ENCODE data around the gene CPSF4L.
A peak's percentile ranks its signal among the peaks of the same experiment; 100 is the strongest.

CPSF4L gene

DNA sequence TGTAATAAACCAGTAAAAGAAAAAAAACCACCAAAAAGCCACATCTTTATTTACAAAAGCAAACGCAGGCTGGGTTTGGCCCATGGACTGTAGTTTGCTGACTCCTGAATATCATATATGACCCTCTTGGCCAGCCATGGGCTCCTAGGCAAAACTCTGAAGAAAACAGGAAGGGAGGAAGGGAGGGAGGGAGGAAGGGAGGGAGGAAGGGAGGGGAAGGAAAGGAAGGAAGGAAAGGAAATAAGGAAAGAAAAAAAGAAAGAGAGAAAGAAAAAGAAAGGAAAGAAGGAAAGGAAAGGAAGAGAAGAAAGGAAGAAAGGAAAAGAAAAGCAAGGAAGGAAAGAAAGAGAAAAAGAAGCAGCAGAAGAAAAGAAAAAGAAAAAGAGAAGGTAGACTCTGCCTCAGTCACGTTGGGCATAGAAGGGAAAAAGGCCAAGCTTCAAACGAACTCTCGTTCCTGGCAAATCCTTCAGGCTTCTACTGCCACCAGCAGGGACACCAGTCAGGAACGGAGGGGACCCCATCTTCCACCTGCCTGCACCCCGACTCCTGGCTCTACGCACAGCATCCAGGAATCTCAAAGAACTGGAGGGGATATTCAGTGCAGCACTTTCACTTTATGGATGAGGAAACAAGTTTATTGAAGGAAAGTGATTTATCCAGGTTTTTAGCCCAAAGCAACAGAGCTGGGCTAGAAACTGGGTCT is 28.0 kb upstream of the CPSF4L start:
- no peak for DNase-seq (ENCODE audit: low spot score)

DNA sequence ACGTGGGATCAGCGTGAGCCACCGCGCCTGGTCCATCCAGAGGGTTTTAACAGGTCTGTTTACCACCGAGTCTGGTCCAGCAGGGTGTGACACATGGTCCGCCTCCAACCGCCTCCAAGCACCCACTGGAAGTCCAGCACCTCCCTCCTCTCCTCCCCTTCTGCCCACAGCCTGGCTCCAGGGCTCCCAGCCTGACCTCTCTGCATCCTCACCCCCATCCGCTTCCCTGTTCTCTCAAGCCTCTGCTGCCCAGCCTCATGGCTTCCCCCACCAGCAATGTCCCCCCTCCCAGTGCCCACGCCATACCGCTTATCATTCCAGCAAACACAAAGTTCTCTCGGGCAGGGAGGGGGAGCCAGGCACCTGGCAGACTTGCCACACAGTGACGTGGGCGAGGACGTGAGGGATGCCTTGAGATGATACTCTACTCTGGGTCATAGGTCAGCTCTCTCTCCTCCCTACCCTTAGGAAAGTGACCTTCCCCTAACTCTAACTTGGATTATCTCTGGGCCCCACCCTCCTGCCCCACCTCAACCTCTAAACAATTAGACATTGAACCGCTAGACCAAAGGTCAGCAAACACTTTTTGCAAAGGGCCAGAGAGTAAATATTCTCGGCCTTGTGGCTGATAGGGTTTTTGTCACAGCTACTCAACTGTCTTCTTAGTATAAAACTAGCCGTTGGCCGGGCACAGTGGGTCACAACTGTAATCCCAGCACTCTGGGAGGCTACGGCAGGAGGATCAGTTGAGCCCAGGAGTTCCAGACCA is 27.0 kb upstream of the CPSF4L start:
- no peak for DNase-seq (ENCODE audit: low spot score)

DNA sequence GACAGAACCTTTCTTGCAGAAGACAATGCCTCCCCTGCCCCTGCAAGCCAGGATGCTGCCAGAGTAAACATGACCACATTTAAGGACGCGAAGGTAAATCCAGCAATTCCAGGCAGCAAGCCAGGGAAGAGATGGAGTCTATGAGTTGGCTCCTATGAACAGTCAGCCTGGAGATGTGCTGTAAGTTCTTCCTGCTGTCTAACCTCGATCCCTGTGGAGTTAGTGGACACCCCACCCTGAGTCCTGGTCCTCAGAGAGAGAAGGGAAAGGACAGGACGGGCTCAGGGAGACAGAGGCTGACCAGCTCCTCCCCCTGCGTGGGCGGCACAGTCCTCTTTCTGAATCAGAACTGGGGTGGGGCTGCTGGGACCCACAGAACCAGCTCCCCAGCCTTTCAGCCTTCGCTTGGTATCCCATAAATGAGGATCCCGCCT is 25.2 kb upstream of the CPSF4L start:
- DNase-seq (ENCODE audit: low spot score), result no peak

DNA sequence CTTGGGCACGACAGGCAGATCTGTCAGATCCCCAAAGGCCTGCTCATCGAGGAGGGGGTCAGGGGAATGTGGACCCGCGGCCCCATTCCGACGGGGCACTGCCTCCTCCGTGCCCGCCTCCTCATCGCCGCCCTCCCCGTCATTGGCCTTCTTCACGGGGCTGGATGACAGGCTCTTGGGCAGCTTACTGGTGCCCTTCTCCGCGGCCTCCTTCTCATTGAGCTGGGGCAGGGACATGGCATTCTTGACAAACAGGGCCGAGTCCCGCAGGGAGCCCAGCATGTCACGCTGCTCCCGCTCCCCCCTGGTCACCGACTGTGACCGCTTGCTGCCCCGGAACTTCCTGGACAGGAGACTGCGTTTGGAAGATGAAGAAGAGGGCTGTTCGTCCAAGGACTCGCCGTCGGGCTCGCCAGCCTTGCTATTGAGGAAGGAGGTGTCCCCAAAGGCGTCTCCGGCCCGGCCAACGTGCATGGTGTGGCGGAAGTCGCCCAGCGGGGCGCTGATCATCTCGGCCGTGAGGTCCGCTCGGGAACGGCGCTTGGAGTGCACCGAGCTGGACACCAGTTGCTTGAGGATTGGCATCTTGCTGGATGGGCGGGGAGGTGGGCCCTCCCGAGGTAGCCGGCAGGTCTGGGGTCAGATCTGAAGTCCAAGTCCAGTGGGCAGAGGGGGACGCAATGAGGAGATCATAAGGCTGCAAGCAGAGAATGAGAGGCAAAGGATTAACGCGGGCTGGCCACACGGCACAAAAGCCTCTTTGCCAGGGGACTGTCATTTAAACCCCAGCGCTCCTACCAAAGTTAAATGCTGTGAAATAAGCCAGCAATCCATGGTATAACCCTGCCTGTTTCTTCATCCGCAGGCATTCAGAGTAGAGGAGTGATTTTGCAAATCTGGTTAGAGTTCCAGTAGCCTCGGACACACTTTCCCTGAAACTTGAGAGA is 24.5 kb upstream of the CPSF4L start:
- DNase-seq (ENCODE audit: low spot score), result no peak

DNA sequence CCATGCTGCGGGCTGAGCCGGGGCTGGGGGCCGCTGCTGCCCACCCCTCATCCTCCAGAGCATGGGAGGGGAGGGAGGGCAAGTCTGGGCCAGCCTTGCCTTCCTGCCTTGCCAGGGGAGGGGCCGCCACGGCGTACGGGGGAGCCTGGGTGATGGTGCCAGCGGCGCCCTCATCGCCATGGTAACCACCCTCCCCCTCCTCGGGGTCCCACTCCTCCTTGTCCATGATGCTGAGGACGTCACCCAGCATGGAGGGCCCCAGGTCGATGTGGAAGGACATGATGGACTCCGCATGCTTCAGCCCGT is 23.9 kb upstream of the CPSF4L start:
- DNase-seq (ENCODE audit: low spot score), result no peak

DNA sequence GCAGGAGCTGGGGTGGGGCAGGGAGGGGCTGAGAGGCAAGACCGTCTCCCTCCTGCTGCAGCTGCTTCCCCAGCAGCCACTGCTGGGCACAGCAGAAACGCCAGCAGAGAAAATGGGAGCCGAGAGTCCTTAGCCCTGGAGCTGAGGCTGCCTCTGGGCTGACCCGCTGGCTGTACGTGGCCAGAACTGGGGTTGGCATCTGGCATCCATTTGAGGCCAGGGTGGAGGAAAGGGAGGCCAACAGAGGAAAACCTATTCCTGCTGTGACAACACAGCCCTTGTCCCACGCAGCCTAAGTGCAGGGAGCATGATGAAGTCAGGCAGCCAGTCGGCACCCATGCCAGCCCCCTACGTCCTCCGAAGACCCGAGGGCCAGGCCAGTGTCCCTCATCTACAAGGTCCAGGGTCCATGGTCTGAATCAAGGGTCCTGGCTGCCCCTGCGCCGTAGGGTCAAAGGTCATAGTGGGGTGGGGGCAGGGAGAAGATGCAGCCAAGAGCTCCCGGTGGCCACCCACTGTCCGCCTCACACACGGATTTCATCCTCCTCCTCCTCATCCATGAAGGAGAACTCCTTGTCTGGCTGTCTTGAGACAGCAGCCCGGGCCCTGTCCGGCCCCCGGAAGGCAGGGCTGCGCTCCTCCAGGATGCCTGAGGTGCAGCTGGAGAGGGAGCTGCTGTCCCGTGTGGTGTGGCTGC is 23.4 kb upstream of the CPSF4L start:
- no peak for DNase-seq (ENCODE audit: low spot score)

DNA sequence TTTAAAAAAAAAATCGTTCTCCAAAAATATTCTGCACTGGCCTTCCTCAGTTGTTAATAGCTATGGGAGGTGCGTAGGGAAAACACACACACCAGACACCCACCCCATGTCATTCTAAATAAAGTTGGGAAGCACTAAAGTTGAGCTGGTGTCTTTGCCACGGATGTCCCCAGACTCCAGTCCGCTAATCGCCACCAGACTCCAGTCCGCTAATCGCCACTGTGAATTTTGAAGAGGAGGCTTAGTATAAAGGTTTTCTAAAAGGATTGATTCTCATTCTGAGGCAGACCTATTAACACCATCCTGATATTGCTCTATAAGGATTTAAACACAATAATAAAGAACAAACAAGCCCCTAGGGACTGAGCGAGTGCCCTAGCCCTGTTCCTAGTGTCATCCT is 22.7 kb upstream of the CPSF4L start:
- DNase-seq (ENCODE audit: low spot score), result no peak

DNA sequence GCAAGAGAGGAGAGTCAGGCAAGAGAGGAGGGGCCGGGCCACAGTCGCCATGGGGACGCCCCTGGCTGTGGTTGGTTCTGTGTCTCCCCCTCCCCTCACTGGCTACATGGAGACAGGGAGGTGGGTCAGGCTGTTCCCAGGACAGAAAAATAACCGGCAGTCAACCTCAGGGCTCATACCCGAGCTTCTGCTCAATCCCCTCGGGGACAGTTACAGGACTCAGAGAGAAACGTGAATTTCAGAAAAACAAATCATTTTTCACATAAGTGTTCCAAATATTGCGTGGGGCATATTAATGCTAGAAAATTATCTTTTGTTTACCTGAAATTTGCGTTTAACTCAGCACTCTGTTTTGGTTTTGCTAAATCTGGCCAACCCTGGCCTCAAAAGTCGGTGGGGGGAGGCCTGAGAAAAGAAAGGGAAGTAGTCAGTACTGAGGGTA is 22.2 kb upstream of the CPSF4L start:
- DNase-seq (ENCODE audit: low spot score), result peak; percentile 57

DNA sequence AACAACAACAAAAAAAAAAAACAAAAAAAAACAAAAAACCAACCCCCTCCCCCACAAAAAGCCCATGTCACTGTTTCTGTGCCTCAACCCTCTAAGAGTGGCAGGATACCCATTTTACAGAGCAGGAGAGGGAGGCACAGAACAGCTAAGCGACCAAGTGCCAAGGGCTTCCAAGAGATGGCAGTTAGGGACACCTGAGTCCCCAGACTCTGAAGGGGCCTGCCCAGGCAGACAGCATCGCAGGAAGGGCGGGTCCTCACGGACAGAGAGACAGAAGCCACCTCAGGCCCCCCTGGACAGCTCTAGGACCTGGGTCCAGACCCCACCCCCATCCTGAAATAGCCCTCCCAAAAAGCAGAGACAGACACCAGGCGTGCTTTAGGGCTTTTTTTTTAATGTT is 21.6 kb upstream of the CPSF4L start:
- no peak for DNase-seq (ENCODE audit: low spot score)

DNA sequence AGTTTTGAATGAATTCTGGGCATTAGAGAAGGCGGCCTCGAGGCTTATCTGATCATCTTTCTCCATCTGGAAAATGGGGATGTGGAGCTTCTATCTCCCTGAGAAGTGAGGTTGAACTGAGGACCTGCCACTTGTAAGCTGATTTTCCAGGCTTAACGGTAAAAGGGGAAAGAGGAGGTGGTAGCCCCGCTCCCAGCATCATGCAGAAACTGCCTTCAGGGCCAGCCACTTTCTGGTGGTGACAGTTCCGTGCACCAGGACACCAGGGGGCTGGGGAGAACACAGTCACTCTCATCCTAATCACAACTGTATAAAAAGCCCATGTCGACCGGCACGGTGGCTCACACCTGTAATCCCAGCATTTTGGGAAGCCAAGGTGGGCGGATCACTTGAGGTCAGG is 20.9 kb upstream of the CPSF4L start:
- DNase-seq (ENCODE audit: low spot score), result no peak

DNA sequence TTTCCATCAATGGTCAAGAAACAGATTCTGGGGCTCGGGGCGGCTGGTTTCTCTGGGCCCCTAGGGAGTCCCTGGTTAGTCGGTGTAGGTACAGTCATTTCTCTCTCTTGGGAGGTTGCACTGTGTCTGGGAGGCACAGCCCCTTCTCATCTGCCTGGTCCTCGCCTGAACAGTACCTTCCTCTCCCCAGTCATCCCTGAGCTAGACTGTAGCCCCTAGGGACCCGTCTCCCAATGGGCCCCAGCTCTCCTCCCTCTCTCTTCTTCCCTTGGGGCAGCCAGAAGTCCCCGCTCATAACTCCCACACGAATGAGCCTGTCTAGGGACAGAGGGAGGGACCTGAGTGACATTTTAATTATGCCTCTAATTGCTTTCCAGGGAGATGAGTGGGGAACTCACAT is 20.2 kb upstream of the CPSF4L start:
- no peak for DNase-seq (ENCODE audit: low spot score)

DNA sequence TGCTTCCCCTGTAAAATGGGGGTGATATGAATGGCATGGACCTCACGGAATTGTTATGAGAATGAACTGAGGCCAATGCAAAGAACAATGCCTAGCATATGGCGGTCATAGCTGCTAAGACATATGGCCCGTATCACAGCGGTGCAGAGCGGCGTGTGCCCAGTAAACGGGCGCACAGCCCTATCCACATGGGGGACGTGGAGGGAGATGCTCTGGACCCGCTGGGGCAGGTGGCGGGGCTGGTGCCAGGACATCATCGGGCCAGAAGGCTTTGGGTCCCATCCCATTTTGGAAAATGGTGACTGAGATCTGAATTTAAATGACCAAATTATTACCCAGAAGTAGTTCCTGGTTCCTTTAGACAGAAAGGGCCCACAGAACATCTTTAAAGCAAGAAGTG is 18.5 kb upstream of the CPSF4L start:
- DNase-seq (ENCODE audit: low spot score), result no peak

DNA sequence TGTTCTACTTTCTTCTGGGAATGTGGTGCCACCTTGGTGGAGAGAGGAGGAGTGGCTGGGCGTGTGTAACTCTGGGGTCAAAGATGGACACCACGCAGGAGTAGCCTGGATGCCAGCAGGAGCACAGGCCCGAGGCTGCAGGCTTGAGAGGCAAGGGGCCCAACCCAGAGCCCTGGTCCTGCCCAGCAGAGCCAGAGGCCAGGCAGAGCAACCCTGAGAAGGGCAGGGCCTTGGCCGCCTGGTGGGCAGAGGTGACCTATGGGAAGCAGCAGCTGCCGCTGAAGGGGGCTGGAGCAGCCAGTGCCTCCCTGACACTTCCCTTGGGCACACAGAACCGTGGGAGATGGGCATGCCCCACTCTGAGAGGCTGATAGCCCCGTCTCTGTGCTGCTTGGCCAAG is 18.0 kb upstream of the CPSF4L start:
- DNase-seq (ENCODE audit: low spot score), result no peak

DNA sequence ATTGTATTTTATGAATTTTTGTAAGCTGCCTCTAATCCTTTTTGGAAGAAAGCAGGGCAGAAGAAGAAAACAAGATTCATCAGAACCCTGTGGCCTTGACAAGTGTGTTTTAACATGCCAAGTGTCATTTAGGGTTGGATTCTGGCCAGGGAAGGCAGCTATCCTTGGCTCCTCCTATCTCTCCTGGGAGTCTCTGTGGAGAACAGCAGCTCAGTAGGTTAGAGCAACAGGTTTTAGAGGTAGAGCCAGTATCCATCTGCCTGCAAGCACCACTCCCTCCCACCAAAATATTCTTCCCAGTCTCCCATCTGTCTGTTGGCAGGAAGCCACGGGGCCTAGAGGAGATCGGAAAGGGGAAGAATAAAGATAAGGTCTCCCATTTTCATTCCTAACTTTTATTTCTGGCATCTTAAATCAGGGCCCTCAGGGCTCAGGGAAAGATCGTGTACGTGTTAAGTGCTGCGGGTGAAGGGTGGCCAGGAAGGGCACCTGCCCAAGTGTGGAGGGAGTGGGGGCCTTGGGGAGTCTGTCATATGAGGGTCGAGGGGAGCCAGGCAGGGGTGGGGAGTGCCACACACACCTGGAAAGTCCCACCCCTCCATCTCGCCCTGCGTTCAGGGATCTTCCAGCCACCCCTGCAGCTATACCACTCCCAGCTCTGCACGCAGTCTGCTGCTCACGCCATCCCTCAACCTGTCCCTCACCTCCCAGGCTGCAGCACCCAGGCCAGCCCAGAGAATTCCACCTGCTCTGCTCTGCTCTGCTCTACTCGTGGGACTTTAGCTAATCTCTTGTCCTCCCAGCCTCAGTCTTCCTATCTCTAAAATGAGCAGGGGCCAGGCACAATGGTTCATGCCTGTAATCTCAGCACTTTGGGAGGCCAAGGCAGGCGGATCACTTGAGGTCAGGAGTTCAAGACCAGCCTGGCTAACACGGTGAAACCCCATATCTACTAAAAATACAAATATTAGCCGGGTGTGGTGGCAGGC is 17.1 kb upstream of the CPSF4L start:
- peak; percentile 53 for DNase-seq (ENCODE audit: low spot score)

DNA sequence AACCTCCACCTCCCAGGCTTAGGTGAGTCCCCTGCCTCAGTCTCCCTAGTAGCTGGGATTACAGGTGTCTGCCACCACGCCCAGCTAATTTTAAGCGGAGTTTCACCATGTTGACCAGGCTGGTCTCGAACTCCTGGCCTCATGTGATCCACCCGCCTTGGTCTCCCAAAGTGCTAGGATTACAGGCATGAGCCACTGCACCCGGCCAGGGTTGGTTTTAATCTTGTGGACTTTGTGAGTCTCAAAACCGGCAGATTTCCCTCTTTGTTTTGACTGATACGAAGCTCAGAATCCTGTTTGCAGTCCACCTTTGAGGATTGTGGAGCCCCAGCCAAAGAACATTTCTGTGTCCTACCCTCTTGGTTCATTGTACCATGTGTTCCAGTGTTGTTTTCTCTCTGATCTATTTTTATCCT is 16.4 kb upstream of the CPSF4L start:
- DNase-seq (ENCODE audit: low spot score), result no peak

DNA sequence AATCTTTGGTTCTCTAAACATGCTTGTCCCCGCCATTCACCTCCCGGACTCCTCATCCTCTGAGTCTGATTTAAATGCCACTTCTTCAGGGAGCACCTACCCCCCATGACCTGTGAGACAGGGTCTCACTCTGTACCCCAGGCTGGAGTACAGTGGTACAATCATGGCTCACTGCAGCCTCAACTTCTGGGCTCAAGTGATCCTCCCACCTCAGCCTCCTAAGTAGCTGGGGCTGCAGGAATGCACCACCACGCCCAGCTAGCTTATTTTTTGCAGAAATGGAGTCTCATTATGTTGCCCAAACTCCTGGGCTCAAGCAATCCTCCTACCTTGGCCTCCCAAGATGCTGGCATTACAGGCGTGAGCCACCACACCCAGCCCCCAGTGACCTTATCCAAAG is 12.8 kb upstream of the CPSF4L start:
- no peak for DNase-seq (ENCODE audit: low spot score)

DNA sequence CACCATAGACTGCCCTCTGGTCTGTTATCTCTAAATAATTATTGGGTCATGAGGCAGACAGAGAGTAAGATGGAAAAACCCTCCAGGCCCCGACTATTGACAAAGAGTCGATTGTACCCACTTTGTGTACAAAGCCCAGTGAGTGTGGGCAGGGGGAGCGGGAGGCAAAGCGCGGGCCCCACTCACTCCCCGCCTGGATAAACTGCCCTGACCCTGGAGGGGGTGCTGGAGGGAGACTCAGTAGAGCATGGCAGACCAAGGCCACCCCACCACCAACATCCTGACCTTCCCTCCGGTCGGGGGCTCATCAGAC is 11.2 kb upstream of the CPSF4L start:
- peak; percentile 73 for DNase-seq (ENCODE audit: low spot score)

DNA sequence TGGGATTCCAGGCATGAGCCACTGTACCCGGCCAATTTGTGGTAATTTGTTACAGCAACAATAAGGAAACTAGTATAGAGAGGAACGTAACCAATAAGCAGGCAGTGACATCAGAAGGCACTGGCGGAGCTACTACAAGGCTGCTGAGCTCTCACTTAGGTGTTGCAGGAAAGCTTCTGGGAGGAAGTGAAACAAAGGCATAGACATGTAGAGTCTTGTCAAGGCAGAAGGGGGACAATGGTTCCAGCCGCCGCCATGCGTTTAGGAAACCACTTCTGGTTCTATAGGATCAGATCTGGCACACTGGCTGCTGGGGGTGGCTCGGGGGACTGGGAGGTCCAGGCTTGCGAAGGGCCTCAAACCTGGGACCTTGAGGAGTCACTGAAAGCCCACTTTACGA is 9.4 kb upstream of the CPSF4L start:
- DNase-seq (ENCODE audit: low spot score), result no peak

DNA sequence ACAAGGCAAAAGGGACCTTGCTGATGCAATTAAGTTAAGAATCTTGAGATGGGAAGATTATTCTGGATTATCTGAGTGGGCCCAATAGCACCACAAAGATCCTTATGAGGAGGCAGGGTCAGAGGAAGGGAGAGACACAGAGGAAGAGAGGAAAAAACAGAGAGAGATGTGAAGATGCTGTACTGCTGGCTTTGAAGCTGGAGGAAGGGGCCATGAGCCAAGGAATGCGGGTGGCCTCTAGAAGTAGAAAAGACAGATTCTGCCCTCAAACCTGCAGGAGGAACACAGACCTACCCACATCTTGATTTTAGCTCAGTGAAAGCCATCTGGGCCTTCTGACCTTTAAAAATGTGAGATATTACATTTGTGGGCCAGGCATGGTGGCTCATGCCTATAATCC is 8.1 kb upstream of the CPSF4L start:
- DNase-seq (ENCODE audit: low spot score), result no peak

DNA sequence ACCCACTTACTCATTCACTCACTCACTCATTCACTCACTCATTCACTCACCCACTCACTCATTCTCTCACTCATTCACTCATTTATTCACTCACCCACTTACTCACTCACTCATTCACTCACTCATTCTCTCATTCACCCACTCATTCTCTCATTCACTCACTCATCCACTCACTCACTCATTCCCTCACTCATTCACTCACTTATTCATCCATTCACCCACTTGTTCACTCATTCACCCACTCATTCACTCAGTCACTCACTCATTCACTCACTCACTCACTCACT is 7.6 kb upstream of the CPSF4L start:
- no peak for DNase-seq (ENCODE audit: low spot score)

DNA sequence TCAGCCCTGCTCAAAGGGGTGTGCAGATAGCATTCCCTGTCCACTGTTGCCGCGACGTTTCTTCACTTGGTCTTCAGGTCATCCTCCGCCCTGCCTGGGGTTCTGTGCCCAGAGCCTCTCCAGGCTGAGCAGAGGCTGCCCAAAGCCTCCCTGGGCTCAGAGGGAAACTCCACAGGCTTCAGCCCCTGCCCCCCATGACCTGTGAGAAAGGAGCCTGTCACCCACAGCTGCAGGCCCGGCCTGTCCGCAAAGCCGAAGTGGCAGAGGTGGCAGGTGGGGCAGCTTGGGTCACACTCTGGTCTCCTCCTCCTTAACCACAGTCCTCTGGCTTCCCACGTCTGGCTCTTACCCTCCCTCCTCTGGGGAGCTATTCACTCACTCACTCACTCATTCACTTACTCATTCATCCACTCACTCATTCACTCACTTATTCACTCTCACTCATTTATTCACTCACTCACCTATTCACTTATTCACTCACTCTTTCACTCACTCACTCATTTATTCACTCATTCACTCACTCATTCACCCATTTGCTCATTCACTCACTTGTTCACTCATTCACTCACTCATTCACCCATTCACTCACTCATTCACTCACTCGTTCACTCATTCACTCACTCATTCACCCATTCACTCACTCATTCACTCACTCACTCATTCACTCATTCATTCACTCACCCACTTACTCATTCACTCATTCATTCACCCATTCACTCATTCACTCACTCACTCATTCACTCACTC is 7.1 kb upstream of the CPSF4L start:
- DNase-seq (ENCODE audit: low spot score), result no peak
